ENCODE data around the gene PPP1R18. TPM values are rescaled to one million over a fixed set of nuclear protein-coding genes. Genes with fewer than 3 reads are reported as not detected.

Gene PPP1R18
- total and polyA plus RNA-seq, 3 experiments from 2014 or later: 149 to 166 (median 153) TPM

- H3K9me3 Mint-ChIP-seq: no peaks in the 10 kb centered on the region
- ChIA-PET POLR2A (no interaction called here), CTCF (interaction anchor here (1.4 to 1.6 kb wide), 2 partner anchors 18 to 87 kb away, joined by 4 to 6 read pairs; no protein-coding TSS in a partner anchor)
- peaks cover 28 to 35% (median 35%) of the 10 kb centered on the region in 3 donors for H3K4me1 Mint-ChIP-seq
- no peak overlapping the region for H3K4me3 ChIP-seq (ENCODE audit: low read length)
- H3K9me3 ChIP-seq (ENCODE audit: low read length): no peaks in the 10 kb centered on the region
- no peak overlapping the region for H3K4me3 Mint-ChIP-seq
- no peaks in the 10 kb centered on the region for H3K27me3 Mint-ChIP-seq
- H3K27ac ChIP-seq (ENCODE audit: low read depth, low read length): no peak overlapping the region
- H3K27me3 ChIP-seq (ENCODE audit: insufficient read depth, low read length, poor library complexity, severe bottlenecking): no peaks in the 10 kb centered on the region
- peak overlapping the region in 4 of 8 donors; percentile 22 to 84 (median 42) for H3K27ac Mint-ChIP-seq
- no peak for DNase-seq
- no peaks in the 10 kb centered on the region for H3K36me3 ChIP-seq (ENCODE audit: insufficient read depth, low read length)
- peaks cover 33% of the 10 kb centered on the region for H3K4me1 ChIP-seq (ENCODE audit: insufficient read depth, low read length)
- H3K36me3 Mint-ChIP-seq: peaks cover 0 to 46% (median 11%) of the 10 kb centered on the region in 3 donors
Observed at GRCh38 chr6:30643656-30644055, 42.8 kb downstream of the PPP1R18 start.

- peak in 1 of 5 donors; percentile 33 for DNase-seq
- POLR2A ChIA-PET: interaction anchor here (0.5 to 1.1 kb wide), 2 partner anchors 26 to 149 kb away, joined by 3 to 11 read pairs; no protein-coding TSS in a partner anchor
- no peaks in the 10 kb centered on the region for H3K27me3 Mint-ChIP-seq
Observed at GRCh38 chr6:30641048-30641447, 45.4 kb downstream of the PPP1R18 start.

GRCh38 chr6:30640481-30640880 is 46.0 kb downstream of the PPP1R18 start:
- Histone ChIP-seq H3K4me1 (ENCODE audit: insufficient read depth, low read length) (peaks cover 16% of the 10 kb centered on the region), H3K9me3 (ENCODE audit: low read length) (no peaks in the 10 kb centered on the region), H3K4me3 (ENCODE audit: low read length) (no peak overlapping the region), H3K27me3 (ENCODE audit: insufficient read depth, low read length, poor library complexity, severe bottlenecking) (no peaks in the 10 kb centered on the region), H3K36me3 (ENCODE audit: insufficient read depth, low read length) (no peaks in the 10 kb centered on the region), H3K27ac (ENCODE audit: low read depth, low read length) (no peak overlapping the region)
- peaks cover 9 to 17% (median 12%) of the 10 kb centered on the region in 3 donors for H3K4me1 Mint-ChIP-seq
- H3K36me3 Mint-ChIP-seq: peaks cover 0 to 46% (median 16%) of the 10 kb centered on the region in 3 donors
- H3K9me3 Mint-ChIP-seq: no peaks in the 10 kb centered on the region
- no peak overlapping the region for H3K4me3 Mint-ChIP-seq
- ChIA-PET POLR2A (no interaction called here), CTCF (interaction anchor here (1.4 to 1.6 kb wide), 3 partner anchors 15 to 187 kb away, joined by 3 read pairs; no protein-coding TSS in a partner anchor)
- no peaks in the 10 kb centered on the region for H3K27me3 Mint-ChIP-seq
- peak overlapping the region in 1 of 8 donors; percentile 69 for H3K27ac Mint-ChIP-seq
- DNase-seq: no peak

More at GRCh38 chr6:30641048-30641447, 45.4 kb downstream of the PPP1R18 start:
- Mint-ChIP-seq H3K36me3 (peaks cover 0 to 43% (median 11%) of the 10 kb centered on the region in 3 donors), H3K27ac (peak overlapping the region in 4 of 8 donors; percentile 13 to 61 (median 19)), H3K4me1 (peaks cover 14 to 19% (median 18%) of the 10 kb centered on the region in 3 donors), H3K4me3 (peak overlapping the region in 1 of 7 donors; percentile 16), H3K9me3 (no peaks in the 10 kb centered on the region)
- H3K4me3 ChIP-seq (ENCODE audit: low read length): no peak overlapping the region
- no peak overlapping the region for H3K27ac ChIP-seq (ENCODE audit: low read depth, low read length)
- peaks cover 19% of the 10 kb centered on the region for H3K4me1 ChIP-seq (ENCODE audit: insufficient read depth, low read length)
- no peaks in the 10 kb centered on the region for H3K36me3 ChIP-seq (ENCODE audit: insufficient read depth, low read length)
- no peaks in the 10 kb centered on the region for H3K27me3 ChIP-seq (ENCODE audit: insufficient read depth, low read length, poor library complexity, severe bottlenecking)
- H3K9me3 ChIP-seq (ENCODE audit: low read length): no peaks in the 10 kb centered on the region
- CTCF ChIA-PET: interaction anchor here (1.2 to 1.6 kb wide), 4 partner anchors 15 to 187 kb away, joined by 3 to 6 read pairs (median 3); no protein-coding TSS in a partner anchor

- Histone ChIP-seq H3K9me3 (ENCODE audit: low read length) (no peaks in the 10 kb centered on the region), H3K27ac (ENCODE audit: low read depth, low read length) (no peak overlapping the region), H3K4me3 (ENCODE audit: low read length) (no peak overlapping the region), H3K27me3 (ENCODE audit: insufficient read depth, low read length, poor library complexity, severe bottlenecking) (no peaks in the 10 kb centered on the region), H3K4me1 (ENCODE audit: insufficient read depth, low read length) (peaks cover 10% of the 10 kb centered on the region), H3K36me3 (ENCODE audit: insufficient read depth, low read length) (no peaks in the 10 kb centered on the region)
- Mint-ChIP-seq H3K27me3 (no peaks in the 10 kb centered on the region), H3K9me3 (no peaks in the 10 kb centered on the region), H3K4me1 (peaks cover 0 to 5% (median 2%) of the 10 kb centered on the region in 3 donors), H3K4me3 (no peak overlapping the region), H3K36me3 (peaks cover 4 to 34% (median 15%) of the 10 kb centered on the region in 3 donors), H3K27ac (no peak overlapping the region)
- ChIA-PET CTCF (interaction anchor here (0.5 to 1.4 kb wide), 4 partner anchors 38 to 103 kb away, joined by 3 read pairs; no protein-coding TSS in a partner anchor), POLR2A (no interaction called here)
- DNase-seq: no peak
Observed at GRCh38 chr6:30635834-30636233, 50.6 kb downstream of the PPP1R18 start.

GRCh38 chr6:30626484-30627366 is 59.7 kb downstream of the PPP1R18 start, which contains the start of gene ATAT1:
TSS of gene ATAT1 (plus strand) at chr6:30626874.
- peak within 1 kb of the TSS; percentile 82 to 99 (median 98) for H3K27ac Mint-ChIP-seq

More at GRCh38 chr6:30626484-30627366, 59.7 kb downstream of the PPP1R18 start, which contains the start of gene ATAT1:
- Histone ChIP-seq H3K4me3 (ENCODE audit: low read length) (peak within 1 kb of the TSS; percentile 76), H3K27ac (ENCODE audit: low read depth, low read length) (peak within 1 kb of the TSS; percentile 89), H3K36me3 (ENCODE audit: insufficient read depth, low read length) (peaks cover 31% of the 10 kb centered on the region), H3K9me3 (ENCODE audit: low read length) (no peaks in the 10 kb centered on the region), H3K27me3 (ENCODE audit: insufficient read depth, low read length, poor library complexity, severe bottlenecking) (no peaks in the 10 kb centered on the region), H3K4me1 (ENCODE audit: insufficient read depth, low read length) (peaks cover 16% of the 10 kb centered on the region)
- POLR2A ChIA-PET: interaction anchor here (0.7 to 1.9 kb wide), 4 partner anchors 9 to 71 kb away, joined by 3 to 7 read pairs (median 5); partner anchors contain the start of genes DHX16, MRPS18B and PPP1R10
- H3K4me3 Mint-ChIP-seq: peak within 1 kb of the TSS; percentile 86 to 95 (median 93)
- peak; percentile 86 to 93 (median 88) for DNase-seq
- H3K27me3 Mint-ChIP-seq: no peaks in the 10 kb centered on the region
- CTCF ChIA-PET: interaction anchor here (0.6 to 3.1 kb wide), 13 partner anchors 8 to 145 kb away, joined by 3 to 14 read pairs (median 3); no protein-coding TSS in a partner anchor
- peaks cover 19 to 25% (median 19%) of the 10 kb centered on the region in 3 donors for H3K4me1 Mint-ChIP-seq
- H3K36me3 Mint-ChIP-seq: peaks cover 0 to 67% (median 11%) of the 10 kb centered on the region in 3 donors
- no peaks in the 10 kb centered on the region for H3K9me3 Mint-ChIP-seq

Other genes starting within 250 kb of the PPP1R18 start
- gene HLA-E, start 197.1 kb downstream of the PPP1R18 start, total RNA-seq: 100 to 1,000 TPM; 502 to 511 TPM
- gene HLA-E, start 197.1 kb downstream of the PPP1R18 start, polyA plus RNA-seq: 2,881 TPM
- gene GNL1, start 130.2 kb downstream of the PPP1R18 start, total RNA-seq: 100 to 1,000 TPM; 100 to 102 TPM
- 49.8 TPM for gene GNL1, start 130.2 kb downstream of the PPP1R18 start, polyA plus RNA-seq
- 10 to 100 TPM; 28.2 to 28.9 TPM for gene PRR3, start 129.3 kb downstream of the PPP1R18 start, total RNA-seq
- 8.9 TPM for gene PRR3, start 129.3 kb downstream of the PPP1R18 start, polyA plus RNA-seq
- gene ABCF1, start 115.2 kb downstream of the PPP1R18 start, total RNA-seq: 100 to 1,000 TPM; 127 to 133 TPM
- 54.0 TPM for gene ABCF1, start 115.2 kb downstream of the PPP1R18 start, polyA plus RNA-seq
- 100 to 1,000 TPM; 115 to 117 TPM for gene PPP1R10, start 69.4 kb downstream of the PPP1R18 start, total RNA-seq
- gene PPP1R10, start 69.4 kb downstream of the PPP1R18 start, polyA plus RNA-seq: 27.3 TPM
- 100 to 1,000 TPM; 102 to 103 TPM for gene MRPS18B, start 68.8 kb downstream of the PPP1R18 start, total RNA-seq
- gene MRPS18B, start 68.8 kb downstream of the PPP1R18 start, polyA plus RNA-seq: 113 TPM
- gene ATAT1, start 59.8 kb downstream of the PPP1R18 start, total RNA-seq: 10 to 100 TPM; 10.5 to 10.7 TPM
- 1.5 TPM for gene ATAT1, start 59.8 kb downstream of the PPP1R18 start, polyA plus RNA-seq
- 10 to 100 TPM; 35.9 to 42.2 TPM for gene C6orf136, start 39.5 kb downstream of the PPP1R18 start, total RNA-seq
- 11.8 TPM for gene C6orf136, start 39.5 kb downstream of the PPP1R18 start, polyA plus RNA-seq
- gene DHX16, start 13.6 kb downstream of the PPP1R18 start, total RNA-seq: 10 to 100 TPM; 47.5 to 49.1 TPM
- gene DHX16, start 13.6 kb downstream of the PPP1R18 start, polyA plus RNA-seq: 31.0 TPM
- 10 to 100 TPM; 28.1 to 29.2 TPM for gene NRM, start 4.3 kb upstream of the PPP1R18 start, total RNA-seq
- 11.7 TPM for gene NRM, start 4.3 kb upstream of the PPP1R18 start, polyA plus RNA-seq
- 10 to 100 TPM; 59.4 to 71.1 TPM for gene MDC1, start 30.6 kb upstream of the PPP1R18 start, total RNA-seq
- 6.4 TPM for gene MDC1, start 30.6 kb upstream of the PPP1R18 start, polyA plus RNA-seq
- 1,000 to 10,000 TPM; 1,610 to 1,639 TPM for gene TUBB, start 33.7 kb upstream of the PPP1R18 start, total RNA-seq
- 136 TPM for gene TUBB, start 33.7 kb upstream of the PPP1R18 start, polyA plus RNA-seq
- gene FLOT1, start 56.0 kb upstream of the PPP1R18 start, total RNA-seq: 100 to 1,000 TPM; 154 to 155 TPM
- 104 TPM for gene FLOT1, start 56.0 kb upstream of the PPP1R18 start, polyA plus RNA-seq
- 100 to 1,000 TPM; 267 to 294 TPM for gene IER3, start 57.9 kb upstream of the PPP1R18 start, total RNA-seq
- gene IER3, start 57.9 kb upstream of the PPP1R18 start, polyA plus RNA-seq: 0.58 TPM
- gene DDR1, start 197.9 kb upstream of the PPP1R18 start, total RNA-seq: 10 to 100 TPM; 10.1 to 10.5 TPM
- 1.2 TPM for gene DDR1, start 197.9 kb upstream of the PPP1R18 start, polyA plus RNA-seq
- 10 to 100 TPM; 48.2 to 55.3 TPM for gene GTF2H4, start 221.6 kb upstream of the PPP1R18 start, total RNA-seq
- 7.5 TPM for gene GTF2H4, start 221.6 kb upstream of the PPP1R18 start, polyA plus RNA-seq
- gene VARS2, start 227.6 kb upstream of the PPP1R18 start, total RNA-seq: 10 to 100 TPM; 82.4 to 86.0 TPM
- 16.2 TPM for gene VARS2, start 227.6 kb upstream of the PPP1R18 start, polyA plus RNA-seq
- not detected for gene SFTA2, start 245.5 kb upstream of the PPP1R18 start, total RNA-seq
- gene SFTA2, start 245.5 kb upstream of the PPP1R18 start, polyA plus RNA-seq: not detected

Data from CD8-positive, alpha-beta memory T cell (primary cell).